HG02981 (cell line): ENCODE data around the gene HSPA8.
"Not testable (repeated sequence)": the region's sequence is repeated elsewhere in the genome, so short reads cannot be mapped to it uniquely, and the experiment has no call there.

Source experiments
- ATAC-seq: cut with Tn5 transposase; IDR thresholded peaks from one replicate; pipeline ENCODE4 v1.9.1; 2021; ENCODE audit warnings: mild to moderate bottlenecking, moderate library complexity; ENCODE audit not compliant: unreplicated experiment

Gene HSPA8

DNA sequence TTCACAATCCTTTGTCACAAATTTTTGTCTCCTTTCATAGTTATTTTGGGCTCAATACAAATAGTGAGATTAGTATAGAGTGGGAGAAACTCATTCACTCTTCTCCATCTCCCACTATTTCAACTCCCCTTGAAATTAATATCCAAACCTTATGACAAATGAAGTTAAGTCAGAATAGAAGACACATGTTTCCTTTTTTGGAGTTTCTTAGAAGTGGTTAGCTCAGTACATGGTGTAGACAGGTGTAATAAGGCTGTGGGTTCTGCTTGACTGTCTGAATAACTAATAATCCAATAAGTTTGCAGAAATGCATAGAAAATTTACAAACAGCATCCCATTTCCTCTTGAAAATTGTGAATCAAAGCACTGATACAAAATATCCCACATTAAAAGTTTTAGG lies 10.8 kb upstream of the HSPA8 start:
- no peak for ATAC-seq

DNA sequence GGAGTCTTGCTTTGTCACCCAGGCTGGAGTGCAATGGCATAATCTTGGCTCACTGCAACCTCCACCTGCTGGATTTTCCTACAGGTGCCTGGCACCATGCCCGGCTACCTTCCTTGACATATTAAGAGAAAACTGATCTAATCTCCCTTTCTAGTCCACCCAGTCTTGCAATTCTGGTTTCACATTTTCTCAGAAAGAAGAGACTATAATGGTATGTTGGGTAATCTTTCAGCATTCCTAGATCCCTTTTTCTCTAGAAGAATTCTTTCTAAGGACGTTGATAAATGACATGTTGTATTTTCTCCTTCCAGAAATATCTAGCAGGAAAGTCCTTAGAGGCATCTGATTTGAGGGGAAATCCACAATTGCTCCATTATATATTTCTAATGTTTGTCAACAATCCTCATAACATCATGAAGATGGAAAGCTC lies 10.4 kb upstream of the HSPA8 start:
- no peak for ATAC-seq

DNA sequence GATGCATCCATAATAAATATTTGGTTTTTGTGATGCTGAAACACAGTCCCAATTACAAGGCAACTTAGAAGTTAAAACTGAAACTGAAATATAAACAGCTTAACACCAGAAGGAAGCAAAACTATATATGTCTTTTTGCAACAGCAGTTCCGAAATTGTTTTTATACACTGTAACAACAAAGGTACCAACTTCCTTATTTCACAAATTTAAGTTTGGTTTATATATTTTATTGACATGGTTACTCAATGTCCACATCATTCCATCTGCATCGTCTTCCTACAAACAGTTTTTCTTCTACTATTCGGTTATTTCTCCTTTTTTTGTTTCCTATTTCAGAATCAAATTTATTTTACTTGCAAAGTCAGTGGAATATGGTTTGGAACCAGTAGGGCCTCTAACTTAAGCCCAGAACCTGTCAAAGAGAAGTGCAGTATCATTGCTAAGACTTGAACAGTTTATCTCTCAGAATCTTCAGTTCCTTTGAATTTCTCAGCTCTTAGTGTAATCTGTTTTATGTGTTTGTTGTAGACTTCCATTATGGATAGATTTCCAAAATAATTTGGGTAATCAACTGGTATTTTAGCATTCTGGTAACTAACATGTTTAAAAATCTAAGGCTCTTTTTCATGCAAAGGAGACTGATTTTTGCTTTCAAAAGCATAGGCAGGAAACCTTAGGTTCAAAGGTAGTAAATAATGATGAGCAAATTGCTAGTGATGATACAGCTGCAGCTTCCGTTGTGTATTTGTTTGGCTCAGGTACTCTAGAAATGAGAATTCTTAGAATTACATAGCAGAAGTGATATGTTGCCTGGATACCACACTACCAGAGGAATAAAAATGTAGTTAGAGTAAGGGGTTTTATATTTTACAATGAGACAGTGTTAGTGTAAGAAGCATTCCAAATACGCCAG lies 8.2 kb upstream of the HSPA8 start:
- ATAC-seq: peak; percentile 46

DNA sequence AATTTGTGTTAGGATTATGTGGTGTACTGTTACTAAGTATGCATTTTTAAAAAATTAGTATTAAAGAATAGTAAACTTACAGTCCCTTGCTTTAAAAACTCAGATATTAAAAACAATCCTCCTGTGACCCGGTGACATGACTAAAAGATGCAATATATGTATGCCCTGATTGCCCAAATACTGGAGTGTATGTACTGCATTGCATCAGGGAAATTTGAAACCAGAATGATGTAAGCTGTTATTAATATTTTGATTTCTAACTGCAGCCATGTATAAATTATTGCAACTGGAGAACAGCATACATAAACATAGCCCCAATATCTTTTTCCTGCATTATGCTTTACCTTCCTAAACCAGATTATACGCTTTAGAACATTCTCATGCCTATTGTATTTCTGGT lies 3.7 kb upstream of the HSPA8 start:
- no peak for ATAC-seq

DNA sequence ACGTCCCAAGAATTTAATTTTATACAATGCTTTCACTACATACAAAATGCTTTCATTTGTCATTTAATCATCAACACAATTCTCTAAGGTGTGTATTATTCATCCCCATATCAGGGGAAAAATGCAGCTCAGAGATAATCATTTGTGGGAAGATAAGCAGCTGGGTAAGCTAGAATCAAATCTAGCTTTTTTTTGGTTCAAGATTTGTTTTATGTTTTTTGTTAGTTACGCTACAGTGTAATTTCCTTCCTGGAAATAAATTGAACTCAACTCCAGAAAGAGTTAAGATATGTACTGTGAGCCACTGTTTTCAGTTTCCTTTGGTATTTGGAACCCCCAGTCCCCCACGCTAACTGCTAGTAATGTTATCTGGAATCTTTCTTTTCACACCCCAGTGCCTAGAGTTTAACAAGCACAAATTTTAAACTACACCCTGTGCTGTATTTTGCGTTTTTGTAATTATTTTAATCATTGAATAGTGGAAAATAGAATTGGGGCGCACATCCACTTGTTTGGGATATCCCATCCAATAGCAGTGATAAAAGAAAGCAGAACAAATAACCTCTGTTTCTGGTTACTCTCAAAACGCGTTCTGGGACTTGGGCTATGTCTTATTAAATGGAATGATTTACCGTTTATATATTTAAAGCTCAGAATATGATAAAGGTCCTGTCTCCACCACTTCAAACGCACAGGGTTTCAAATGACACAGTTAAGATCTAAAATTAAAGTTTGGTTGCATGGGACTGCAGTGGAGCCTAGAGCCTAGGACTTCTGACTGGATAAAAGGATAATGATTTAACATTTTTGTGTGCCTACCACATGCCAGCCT lies 2.1 kb upstream of the HSPA8 start:
- no peak for ATAC-seq

DNA sequence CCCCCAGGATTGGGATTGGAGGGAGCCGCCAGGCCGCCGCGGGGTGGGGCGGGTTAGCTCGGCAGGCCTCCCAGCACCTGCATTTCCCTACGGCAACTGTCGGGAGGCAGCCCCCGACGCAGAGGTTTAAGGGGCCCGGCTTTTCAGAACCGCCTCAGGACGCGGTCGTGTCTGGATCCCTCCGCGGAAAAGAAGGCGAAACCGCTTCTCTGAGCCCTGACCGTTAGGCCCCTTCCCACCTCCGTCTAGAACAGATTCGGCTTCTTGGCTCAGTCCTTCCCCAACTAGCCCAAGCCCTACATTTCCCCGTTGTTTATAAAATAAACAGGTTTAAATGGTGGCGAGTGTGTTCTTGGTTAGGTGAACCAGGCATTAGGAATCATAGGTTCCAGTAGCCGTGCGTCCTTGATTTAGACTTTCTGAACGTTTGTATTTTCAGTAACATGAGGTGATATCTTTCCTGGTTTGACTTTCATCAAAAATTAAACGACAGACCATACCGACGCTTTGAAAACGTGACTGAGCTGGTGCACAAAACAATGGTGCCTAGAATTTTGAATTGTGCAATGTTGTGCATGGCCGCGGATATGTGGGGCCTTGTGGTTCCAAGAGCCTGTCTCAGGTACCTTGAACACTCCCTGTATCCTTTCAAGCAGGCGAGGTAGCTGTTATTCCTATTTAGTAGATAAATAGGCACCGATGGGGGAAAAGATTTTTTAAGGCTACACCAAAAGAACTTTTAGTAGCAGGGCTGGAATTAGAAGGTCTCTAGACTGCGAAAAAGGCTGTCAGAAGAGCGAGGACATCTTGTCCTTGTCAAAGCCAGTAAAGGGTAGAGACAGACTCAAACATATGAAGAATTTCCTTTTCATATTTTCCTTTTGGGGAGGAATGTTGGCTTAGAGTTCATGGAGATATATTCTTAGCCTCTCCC lies 1.2 kb upstream of the HSPA8 start:
- ATAC-seq: no peak

DNA sequence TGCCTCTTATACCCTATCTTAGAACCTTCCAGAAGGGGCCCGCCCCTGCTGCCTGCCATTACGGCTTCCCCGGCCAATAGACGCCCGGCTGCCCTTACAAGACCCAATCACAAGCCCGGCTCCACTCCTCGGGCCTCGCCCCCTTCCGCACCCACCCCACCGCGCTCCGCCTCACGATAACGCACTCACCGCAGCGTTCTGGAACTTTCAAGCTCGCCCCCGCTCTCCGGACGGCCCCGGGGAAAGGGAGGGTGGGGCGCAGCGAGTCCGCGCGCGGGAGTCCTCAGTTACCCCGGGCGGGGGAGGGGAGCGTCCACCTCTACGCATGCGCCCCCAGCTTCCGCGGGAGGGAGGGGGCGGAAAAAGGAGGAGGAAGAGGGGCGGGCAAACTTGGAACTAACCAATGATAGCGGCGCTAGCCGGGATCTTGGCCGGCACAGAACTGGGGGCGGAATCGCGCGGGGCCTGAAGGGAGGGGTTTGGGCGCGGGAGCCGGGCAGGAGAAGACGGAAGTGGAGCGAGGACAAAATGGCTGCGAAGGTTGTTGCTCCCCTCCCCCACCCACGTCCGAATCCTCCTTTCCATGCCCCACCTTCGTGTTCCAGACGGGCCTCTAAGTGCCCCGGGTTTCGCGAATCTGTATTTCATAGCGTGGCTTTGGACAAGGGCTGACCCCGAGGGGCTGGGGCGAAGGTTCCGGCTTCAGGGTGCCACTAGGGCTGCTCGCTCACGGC lies 389 bp upstream of the HSPA8 start:
- peak; percentile 85 for ATAC-seq

DNA sequence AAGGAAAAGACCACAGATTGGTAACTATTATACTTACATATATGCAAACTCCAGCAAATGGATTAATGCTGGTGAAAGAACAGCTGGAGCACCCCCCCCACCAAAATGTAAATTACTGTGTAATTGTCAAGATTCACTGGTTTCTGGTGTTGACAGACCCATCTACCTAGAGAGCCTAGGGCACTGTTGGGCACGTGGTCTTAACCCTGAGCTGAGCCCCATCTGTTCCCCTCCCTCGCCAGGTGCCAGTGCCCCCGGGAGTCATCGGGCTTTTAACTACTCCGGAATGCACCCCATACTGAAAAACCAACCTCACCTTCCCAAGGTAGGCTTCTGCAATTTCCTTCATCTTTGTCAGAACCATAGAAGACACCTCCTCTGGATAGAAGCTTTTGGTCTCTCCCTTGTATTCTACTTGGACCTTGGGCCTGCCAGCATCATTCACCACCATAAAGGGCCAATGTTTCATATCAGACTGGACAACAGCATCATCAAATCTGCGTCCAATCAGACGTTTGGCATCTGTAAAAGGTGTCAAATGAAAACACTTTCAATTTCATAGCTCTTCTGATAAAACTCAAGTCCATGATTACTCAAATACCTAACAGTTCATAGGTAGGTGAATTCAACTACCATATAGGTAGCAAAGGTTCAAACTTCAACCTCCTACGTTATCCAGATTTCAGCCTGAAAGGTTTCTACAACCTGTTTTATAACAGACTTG lies 1.5 kb downstream of the HSPA8 start:
- ATAC-seq: no peak

DNA sequence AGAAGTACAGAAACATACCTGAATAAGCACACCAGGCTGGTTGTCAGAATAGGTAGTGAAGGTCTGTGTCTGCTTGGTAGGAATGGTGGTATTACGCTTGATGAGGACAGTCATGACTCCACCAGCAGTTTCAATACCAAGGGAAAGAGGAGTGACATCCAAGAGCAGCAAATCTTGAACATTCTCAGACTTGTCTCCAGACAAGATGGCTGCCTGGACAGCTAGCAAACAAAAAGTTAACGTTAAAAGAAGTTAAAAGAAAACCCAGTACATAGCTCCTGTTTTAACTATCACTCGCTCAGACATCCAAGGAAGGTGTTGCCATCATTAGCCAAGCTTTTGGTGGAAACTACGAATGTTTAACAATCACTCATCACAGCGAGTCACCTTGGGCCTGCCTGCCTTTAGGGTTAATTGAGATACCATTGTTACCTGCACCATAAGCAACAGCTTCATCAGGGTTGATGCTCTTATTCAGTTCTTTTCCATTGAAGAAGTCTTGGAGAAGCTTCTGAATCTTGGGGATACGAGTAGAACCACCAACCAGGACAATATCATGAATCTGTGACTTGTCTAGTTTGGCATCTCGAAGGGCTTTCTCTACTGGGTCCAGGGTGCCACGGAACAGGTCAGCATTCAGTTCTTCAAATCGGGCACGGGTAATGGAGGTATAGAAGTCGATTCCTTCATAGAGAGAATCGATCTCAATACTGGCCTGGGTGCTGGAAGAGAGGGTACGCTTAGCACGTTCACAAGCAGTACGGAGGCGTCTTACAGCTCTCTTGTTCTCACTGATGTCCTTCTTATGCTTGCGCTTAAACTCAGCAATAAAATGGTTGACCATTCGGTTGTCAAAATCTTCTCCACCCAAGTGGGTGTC lies 2.7 kb downstream of the HSPA8 start:
- ATAC-seq: not testable (repeated sequence)

DNA sequence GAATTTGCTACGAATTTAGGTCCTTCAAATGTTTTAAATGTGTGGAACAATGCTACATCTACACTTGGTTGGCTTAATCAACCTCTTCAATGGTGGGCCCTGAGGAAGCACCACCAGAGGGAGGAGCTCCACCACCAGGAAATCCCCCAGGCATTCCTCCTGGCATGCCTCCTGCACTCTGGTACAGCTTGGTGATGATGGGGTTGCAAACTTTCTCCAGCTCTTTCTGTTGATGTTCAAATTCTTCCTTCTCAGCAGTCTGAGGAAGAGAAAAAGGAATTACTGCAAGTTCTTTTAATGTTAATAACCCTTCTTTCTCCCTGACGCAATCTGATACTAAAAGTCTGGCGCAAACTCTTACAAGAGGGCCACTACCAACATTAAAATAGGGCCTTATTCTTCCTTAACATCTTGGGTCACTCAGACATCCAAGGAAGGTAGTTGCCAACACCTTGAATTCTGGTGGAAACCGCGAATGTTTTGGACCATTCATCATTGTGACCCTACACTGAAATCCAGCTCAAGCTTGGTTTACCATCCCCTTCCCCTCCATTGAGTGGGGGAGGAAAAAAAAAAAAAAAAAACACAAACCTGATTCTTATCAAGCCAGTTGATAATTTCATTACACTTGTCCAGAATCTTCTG lies 4.2 kb downstream of the HSPA8 start:
- no peak for ATAC-seq

DNA sequence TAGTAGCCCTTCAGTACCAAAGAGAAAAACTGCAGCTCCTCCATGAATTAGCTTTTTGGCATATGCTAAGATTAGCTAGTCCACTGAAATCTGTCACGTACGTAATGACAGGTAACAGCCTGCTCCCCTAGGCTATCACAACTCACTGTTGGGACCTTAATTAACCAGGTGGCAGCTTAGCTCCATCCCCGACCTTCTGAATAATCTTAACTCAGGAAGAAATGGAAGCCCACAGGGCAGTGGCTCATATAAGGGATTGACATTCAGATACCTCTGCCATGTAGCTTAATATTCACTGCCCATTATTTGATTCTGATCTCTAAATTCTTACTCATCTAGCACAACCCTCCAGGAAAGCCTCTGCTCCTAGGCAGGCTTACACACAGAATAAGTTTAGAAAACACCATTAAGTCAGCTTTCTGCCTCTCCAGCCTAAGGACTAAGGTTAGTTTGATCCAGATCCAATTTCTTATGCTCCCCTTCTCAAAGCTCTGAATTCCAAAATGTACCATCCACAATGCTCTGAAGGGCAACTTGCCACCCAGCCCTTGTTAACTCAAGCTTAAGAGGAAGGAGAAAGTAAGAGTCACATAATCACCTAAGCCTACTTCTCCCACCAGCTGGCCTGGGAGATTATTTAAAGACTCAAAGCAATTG lies 5.0 kb downstream of the HSPA8 start:
- ATAC-seq: no peak

DNA sequence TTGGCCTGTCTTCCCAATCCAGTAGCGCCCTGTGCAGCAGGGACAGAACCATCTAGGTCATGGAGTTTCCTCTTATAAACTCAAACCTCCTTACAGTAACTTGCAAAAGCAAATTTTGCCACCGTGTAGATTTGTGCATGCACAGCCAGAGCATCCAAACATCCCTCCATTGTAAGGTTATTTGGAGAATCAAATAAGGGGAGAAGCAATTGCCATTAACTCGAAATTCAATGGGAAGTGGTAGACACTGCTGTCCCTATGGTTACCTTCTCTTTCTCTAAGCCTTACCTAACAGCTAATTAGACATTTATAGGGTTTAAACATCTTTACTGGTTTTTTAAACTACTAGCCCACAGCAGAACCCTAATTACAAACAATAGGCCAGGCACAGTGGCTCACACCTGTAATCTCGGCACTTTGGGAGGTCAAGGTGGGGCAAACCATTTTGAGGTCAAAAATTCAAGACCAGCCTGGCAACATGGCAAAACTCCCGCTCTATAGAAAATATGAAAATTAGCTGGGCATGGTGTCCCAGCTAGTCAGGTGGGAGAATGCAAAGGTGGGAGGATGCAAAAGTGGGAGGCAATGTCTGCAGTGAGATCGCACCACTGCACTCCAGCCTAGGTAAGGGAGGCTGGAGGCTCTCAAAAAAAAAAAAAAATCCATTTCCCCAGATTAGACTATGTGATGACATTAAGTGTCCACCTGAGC lies 6.6 kb downstream of the HSPA8 start:
- ATAC-seq: no peak

DNA sequence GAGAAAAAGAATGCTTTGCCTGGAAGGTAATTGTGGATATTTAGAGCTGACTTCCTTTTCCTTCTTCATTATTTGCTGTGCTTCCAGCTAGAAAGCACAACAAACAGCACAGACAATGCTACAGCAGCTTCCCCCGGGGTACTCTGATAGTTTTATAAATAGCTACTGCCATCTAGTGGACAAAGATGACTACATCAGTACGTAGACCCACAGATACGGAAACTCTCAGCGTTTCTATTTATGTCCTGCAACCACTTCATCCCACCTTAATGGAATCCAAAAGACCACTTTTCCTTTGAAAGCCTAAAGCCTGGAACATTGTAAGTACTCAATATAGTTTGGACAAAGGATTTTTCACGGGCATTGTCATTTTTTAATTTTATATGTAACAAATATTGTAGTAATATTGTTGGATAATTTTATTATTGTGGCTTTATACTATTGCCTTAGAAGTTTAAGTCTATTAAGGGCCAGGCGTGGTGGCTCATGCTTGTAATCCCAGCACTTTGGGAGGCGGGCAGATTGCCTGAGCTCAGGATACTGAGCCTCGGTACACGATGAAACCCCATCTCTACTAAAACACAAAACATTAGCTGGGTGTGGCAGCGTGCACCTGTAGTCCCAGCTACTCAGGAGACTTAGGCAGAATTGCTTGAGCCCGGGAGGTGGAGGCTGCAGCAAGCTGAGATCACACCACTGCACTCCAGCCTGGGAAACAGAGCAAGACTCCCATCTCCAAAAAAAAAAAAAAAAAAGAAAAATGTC lies 7.5 kb downstream of the HSPA8 start:
- peak; percentile 79 for ATAC-seq

DNA sequence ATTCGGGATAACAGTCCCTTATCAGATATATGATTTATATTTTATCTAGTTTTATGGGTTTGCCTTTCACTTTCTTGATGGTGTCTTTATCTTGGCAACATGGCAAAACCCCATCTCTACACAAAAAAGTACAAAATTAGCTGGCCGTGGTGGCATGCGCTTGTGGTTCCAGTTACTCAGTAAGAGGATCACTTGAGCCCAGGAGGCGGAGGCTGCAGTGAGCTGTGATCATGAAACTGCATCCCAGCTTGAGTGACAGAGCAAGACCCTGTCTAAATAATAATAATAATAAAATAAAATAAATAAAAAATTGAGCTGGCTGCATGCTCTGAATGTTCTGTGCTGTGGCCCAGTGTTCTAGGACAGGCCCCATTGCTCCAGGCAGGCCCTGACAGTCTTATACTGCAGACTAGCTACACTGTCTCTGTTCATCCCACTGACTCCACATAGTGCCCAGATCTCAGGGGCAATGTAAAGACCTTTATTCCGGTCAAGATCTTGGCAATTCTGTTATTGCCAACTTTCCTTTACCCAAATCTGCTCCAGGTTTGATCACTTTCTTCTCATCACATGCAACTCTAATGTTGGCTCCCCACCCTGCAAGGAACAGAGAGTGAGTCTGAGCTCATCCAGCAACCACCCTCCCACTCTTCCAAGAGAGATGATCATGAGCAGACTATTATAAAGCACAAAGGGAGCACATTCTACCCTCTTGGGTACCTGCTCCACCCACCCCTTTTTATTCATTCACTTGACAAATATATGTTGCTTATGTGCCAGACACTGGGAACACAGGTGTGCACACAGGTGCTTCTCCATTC lies 8.8 kb downstream of the HSPA8 start:
- no peak for ATAC-seq

DNA sequence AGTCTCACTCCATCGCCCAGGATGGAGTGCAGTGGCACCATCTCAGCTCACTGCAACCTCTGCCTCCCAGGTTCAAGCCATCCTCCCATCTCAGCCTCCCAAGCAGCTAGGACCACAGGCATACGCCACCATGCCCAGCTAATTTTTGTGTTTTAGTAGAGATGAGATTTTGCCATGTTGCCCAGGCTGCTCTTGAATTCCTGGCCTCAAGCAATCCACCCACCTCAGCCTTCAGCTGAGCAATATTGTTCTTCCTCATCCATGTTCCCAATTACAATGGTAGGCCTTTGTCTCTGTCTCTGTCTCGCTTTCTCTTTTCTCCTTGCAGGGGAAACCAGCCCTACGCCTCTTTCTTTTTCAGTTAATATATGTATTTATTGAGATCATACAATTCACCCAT lies 10.3 kb downstream of the HSPA8 start:
- ATAC-seq: no peak
